ENCODE data around the gene CACNA1B.
"Not testable (repeated sequence)": the region's sequence is repeated elsewhere in the genome, so short reads cannot be mapped to it uniquely, and the experiment has no call there.

Gene CACNA1B

GRCh38 chr9:137877506-137878122 lies at the start of gene CACNA1B:
Gene CACNA1B, plus strand, starts transcription at chr9:137877782. Its CDS starts 152 bp downstream, at chr9:137877934.
- not testable (repeated sequence) for H3K4me3 ChIP-seq (ENCODE audit: low read depth in 1 of 2, low read length in 2 of 2); H3K9me3 ChIP-seq (ENCODE audit: insufficient read depth, low read length, severe bottlenecking); H3K27ac ChIP-seq (ENCODE audit: low read length); DNase-seq; H3K79me2 ChIP-seq (ENCODE audit: insufficient read depth, low read length); ATAC-seq (ENCODE audit: insufficient read depth, low read depth); H3K4me1 ChIP-seq (ENCODE audit: insufficient read depth, low read length); H2AFZ ChIP-seq (ENCODE audit: low read depth, low read length); H3K36me3 ChIP-seq (ENCODE audit: insufficient read depth, low read length); H3K9ac ChIP-seq (ENCODE audit: low read depth, low read length); H3K4me2 ChIP-seq (ENCODE audit: insufficient read depth, low read length); H4K20me1 ChIP-seq (ENCODE audit: insufficient read depth, low read length); H3K27me3 ChIP-seq (ENCODE audit: insufficient read depth, low read length, poor library complexity)

- TF ChIP-seq CTCF (IDR thresholded peaks at IDR 0.05; ENCODE audit: borderline replicate concordance, extremely low read depth, low read length, poor library complexity, severe bottlenecking) (no peak), EZH2 (IDR thresholded peaks at IDR 0.05; ENCODE audit: borderline replicate concordance, low read depth, low read length, severe bottlenecking) (no peak)
- no peak overlapping the region for H3K27ac ChIP-seq (ENCODE audit: low read length)
- H3K9ac ChIP-seq (ENCODE audit: low read depth, low read length): no peak overlapping the region
- no peak overlapping the region for H2AFZ ChIP-seq (ENCODE audit: low read depth, low read length)
- H3K4me1 ChIP-seq (ENCODE audit: insufficient read depth, low read length): no peaks in the 10 kb centered on the region
- ATAC-seq (ENCODE audit: insufficient read depth, low read depth) (no peak), DNase-seq (no peak)
- 0 out of 2 replicates have a peak, but pooled peaks cover 3% of the 10 kb centered on the region for H3K79me2 ChIP-seq (ENCODE audit: insufficient read depth, low read length)
- H4K20me1 ChIP-seq (ENCODE audit: insufficient read depth, low read length): peaks cover 36% of the 10 kb centered on the region
- peaks cover 5% of the 10 kb centered on the region for H3K9me3 ChIP-seq (ENCODE audit: insufficient read depth, low read length, severe bottlenecking)
- H3K36me3 ChIP-seq (ENCODE audit: insufficient read depth, low read length): peaks cover 68% of the 10 kb centered on the region
- H3K27me3 ChIP-seq (ENCODE audit: insufficient read depth, low read length, poor library complexity): no peaks in the 10 kb centered on the region
- H3K4me2 ChIP-seq (ENCODE audit: insufficient read depth, low read length): no peak overlapping the region
- H3K4me3 ChIP-seq (ENCODE audit: low read depth in 1 of 2, low read length in 2 of 2): no peak overlapping the region
Measured at GRCh38 chr9:137827908-137828526, 49.6 kb upstream of the CACNA1B start.

GRCh38 chr9:137828527-137829259 lies 48.9 kb upstream of the CACNA1B start:
- ATAC-seq (ENCODE audit: insufficient read depth, low read depth) (peak; percentile 88), DNase-seq (peak; percentile 65)
- Histone ChIP-seq H3K27ac (ENCODE audit: low read length) (no peak overlapping the region), H3K9me3 (ENCODE audit: insufficient read depth, low read length, severe bottlenecking) (peaks cover 5% of the 10 kb centered on the region), H3K4me1 (ENCODE audit: insufficient read depth, low read length) (no peaks in the 10 kb centered on the region), H3K36me3 (ENCODE audit: insufficient read depth, low read length) (peaks cover 72% of the 10 kb centered on the region), H2AFZ (ENCODE audit: low read depth, low read length) (no peak overlapping the region), H3K27me3 (ENCODE audit: insufficient read depth, low read length, poor library complexity) (no peaks in the 10 kb centered on the region), H4K20me1 (ENCODE audit: insufficient read depth, low read length) (peaks cover 36% of the 10 kb centered on the region), H3K79me2 (ENCODE audit: insufficient read depth, low read length) (0 out of 2 replicates have a peak, but pooled peaks cover 3% of the 10 kb centered on the region), H3K4me2 (ENCODE audit: insufficient read depth, low read length) (no peak overlapping the region), H3K4me3 (ENCODE audit: low read depth in 1 of 2, low read length in 2 of 2) (no peak overlapping the region), H3K9ac (ENCODE audit: low read depth, low read length) (no peak overlapping the region)
- TF ChIP-seq CTCF (IDR thresholded peaks at IDR 0.05; ENCODE audit: borderline replicate concordance, extremely low read depth, low read length, poor library complexity, severe bottlenecking) (no peak), EZH2 (IDR thresholded peaks at IDR 0.05; ENCODE audit: borderline replicate concordance, low read depth, low read length, severe bottlenecking) (no peak)
